Measurements from ENCODE around the gene FAM240B.
A peak's percentile ranks its signal among the peaks of the same experiment; 100 is the strongest.

The FAM240B gene

GRCh38 chr9:38659538-38659937 lies 60.4 kb downstream of the FAM240B start:
- Histone ChIP-seq H3K79me1 (ENCODE audit: low read depth, low read length) (no peaks in the 10 kb centered on the region), H4K8ac (ENCODE audit: low read depth, low read length) (no peak overlapping the region), H3K27me3 (ENCODE audit: control insufficient read depth in 3 of 3, insufficient read depth in 3 of 3, low read depth in 1 of 3, low read length in 3 of 3) (no peaks in the 10 kb centered on the region), H2BK12ac (ENCODE audit: low read length) (no peak overlapping the region), H3K27ac (replicated peaks; ENCODE audit: low read length) (no peak overlapping the region), H3K36me3 (replicated peaks in 1 of 2; ENCODE audit: control insufficient read depth in 2 of 2, insufficient read depth in 2 of 2, low read length in 2 of 2) (no peaks in the 10 kb centered on the region), H3K14ac (ENCODE audit: low read length) (no peak overlapping the region), H3K4me3 (ENCODE audit: low read length in 2 of 2) (no peak overlapping the region), H2BK120ac (ENCODE audit: low read depth, low read length) (no peak overlapping the region), H3K18ac (ENCODE audit: low read length) (no peak overlapping the region), H2BK5ac (ENCODE audit: low read length) (no peak overlapping the region), H3K4me1 (ENCODE audit: control insufficient read depth in 2 of 2, insufficient read depth in 1 of 2, low read depth in 1 of 2, low read length in 2 of 2) (no peaks in the 10 kb centered on the region), H3K9ac (ENCODE audit: low read depth, low read length, poor library complexity) (no peak overlapping the region), H3K4me2 (ENCODE audit: insufficient read depth, low read length, poor library complexity, severe bottlenecking) (no peak overlapping the region), H3K23ac (ENCODE audit: low read depth, low read length, poor library complexity) (no peak overlapping the region), H2AK5ac (ENCODE audit: low read depth, low read length) (no peak overlapping the region), H2AFZ (ENCODE audit: low read length) (no peak overlapping the region), H2BK15ac (ENCODE audit: low read length) (no peak overlapping the region), H4K91ac (ENCODE audit: low read depth, low read length, poor library complexity) (no peak overlapping the region), H3K9me3 (replicated peaks in 1 of 2; ENCODE audit: control insufficient read depth in 2 of 2, insufficient read depth in 1 of 2, low read depth in 1 of 2, low read length in 2 of 2) (peaks cover 0 to 4% of the 10 kb centered on the region in 2 donors), H3K4ac (ENCODE audit: low read length) (no peak overlapping the region)
- no peak for DNase-seq (ENCODE audit: low spot score)
- WGBS, 2 donors (ENCODE audit: extremely low coverage in 2 of 2, insufficient read length in 2 of 2, insufficient replicate concordance in 1 of 2): no CpG with 5 or more reads among the region's 7 CpGs

- H3K4me3 ChIP-seq (ENCODE audit: low read length in 2 of 2): no peak overlapping the region
- no peak for DNase-seq (ENCODE audit: low spot score)
- no peaks in the 10 kb centered on the region for H3K36me3 ChIP-seq (replicated peaks in 1 of 2; ENCODE audit: control insufficient read depth in 2 of 2, insufficient read depth in 2 of 2, low read length in 2 of 2)
- no peaks in the 10 kb centered on the region for H3K27me3 ChIP-seq (ENCODE audit: control insufficient read depth in 3 of 3, insufficient read depth in 3 of 3, low read depth in 1 of 3, low read length in 3 of 3)
- H2AFZ ChIP-seq (ENCODE audit: low read length): no peak overlapping the region
- H2BK12ac ChIP-seq (ENCODE audit: low read length): no peak overlapping the region
- H2AK5ac ChIP-seq (ENCODE audit: low read depth, low read length): no peak overlapping the region
- no peaks in the 10 kb centered on the region for H3K9me3 ChIP-seq (replicated peaks in 1 of 2; ENCODE audit: control insufficient read depth in 2 of 2, insufficient read depth in 1 of 2, low read depth in 1 of 2, low read length in 2 of 2)
- H3K79me1 ChIP-seq (ENCODE audit: low read depth, low read length): no peaks in the 10 kb centered on the region
- no peak overlapping the region for H3K27ac ChIP-seq (replicated peaks; ENCODE audit: low read length)
- no peak overlapping the region for H2BK5ac ChIP-seq (ENCODE audit: low read length)
- no peak overlapping the region for H3K4me2 ChIP-seq (ENCODE audit: insufficient read depth, low read length, poor library complexity, severe bottlenecking)
- no peak overlapping the region for H2BK15ac ChIP-seq (ENCODE audit: low read length)
- no peak overlapping the region for H4K91ac ChIP-seq (ENCODE audit: low read depth, low read length, poor library complexity)
- H3K18ac ChIP-seq (ENCODE audit: low read length): no peak overlapping the region
- WGBS, 2 donors (ENCODE audit: extremely low coverage in 2 of 2, insufficient read length in 2 of 2, insufficient replicate concordance in 1 of 2): no CpG with 5 or more reads among the region's 5 CpGs
- no peak overlapping the region for H3K9ac ChIP-seq (ENCODE audit: low read depth, low read length, poor library complexity)
- H3K4me1 ChIP-seq (ENCODE audit: control insufficient read depth in 2 of 2, insufficient read depth in 1 of 2, low read depth in 1 of 2, low read length in 2 of 2): peaks cover 0 to under 1% of the 10 kb centered on the region in 2 donors
- no peak overlapping the region for H2BK120ac ChIP-seq (ENCODE audit: low read depth, low read length)
- no peak overlapping the region for H3K23ac ChIP-seq (ENCODE audit: low read depth, low read length, poor library complexity)
- H3K14ac ChIP-seq (ENCODE audit: low read length): no peak overlapping the region
- H4K8ac ChIP-seq (ENCODE audit: low read depth, low read length): no peak overlapping the region
- H3K4ac ChIP-seq (ENCODE audit: low read length): no peak overlapping the region
Measured at GRCh38 chr9:38656896-38657295, 63.0 kb downstream of the FAM240B start.

- H2BK5ac ChIP-seq (ENCODE audit: low read length): no peak overlapping the region
- WGBS, 2 donors (ENCODE audit: extremely low coverage in 2 of 2, insufficient read length in 2 of 2, insufficient replicate concordance in 1 of 2): no CpG with 5 or more reads among the region's 7 CpGs
- no peaks in the 10 kb centered on the region for H3K27me3 ChIP-seq (ENCODE audit: control insufficient read depth in 3 of 3, insufficient read depth in 3 of 3, low read depth in 1 of 3, low read length in 3 of 3)
- H2AK5ac ChIP-seq (ENCODE audit: low read depth, low read length): no peak overlapping the region
- no peak overlapping the region for H2BK120ac ChIP-seq (ENCODE audit: low read depth, low read length)
- H3K14ac ChIP-seq (ENCODE audit: low read length): no peak overlapping the region
- H3K27ac ChIP-seq (replicated peaks; ENCODE audit: low read length): no peak overlapping the region
- H3K4me2 ChIP-seq (ENCODE audit: insufficient read depth, low read length, poor library complexity, severe bottlenecking): no peak overlapping the region
- no peak overlapping the region for H3K18ac ChIP-seq (ENCODE audit: low read length)
- no peak overlapping the region for H3K23ac ChIP-seq (ENCODE audit: low read depth, low read length, poor library complexity)
- DNase-seq (ENCODE audit: low spot score): no peak
- H3K4ac ChIP-seq (ENCODE audit: low read length): no peak overlapping the region
- H2BK12ac ChIP-seq (ENCODE audit: low read length): no peak overlapping the region
- H3K4me3 ChIP-seq (ENCODE audit: low read length in 2 of 2): no peak overlapping the region
- no peaks in the 10 kb centered on the region for H3K36me3 ChIP-seq (replicated peaks in 1 of 2; ENCODE audit: control insufficient read depth in 2 of 2, insufficient read depth in 2 of 2, low read length in 2 of 2)
- H4K8ac ChIP-seq (ENCODE audit: low read depth, low read length): no peak overlapping the region
- no peaks in the 10 kb centered on the region for H3K79me1 ChIP-seq (ENCODE audit: low read depth, low read length)
- H3K4me1 ChIP-seq (ENCODE audit: control insufficient read depth in 2 of 2, insufficient read depth in 1 of 2, low read depth in 1 of 2, low read length in 2 of 2): peaks cover 0 to 2% of the 10 kb centered on the region in 2 donors
- no peak overlapping the region for H3K9ac ChIP-seq (ENCODE audit: low read depth, low read length, poor library complexity)
- no peak overlapping the region for H2BK15ac ChIP-seq (ENCODE audit: low read length)
- no peak overlapping the region for H2AFZ ChIP-seq (ENCODE audit: low read length)
- H3K9me3 ChIP-seq (replicated peaks in 1 of 2; ENCODE audit: control insufficient read depth in 2 of 2, insufficient read depth in 1 of 2, low read depth in 1 of 2, low read length in 2 of 2): no peaks in the 10 kb centered on the region
- H4K91ac ChIP-seq (ENCODE audit: low read depth, low read length, poor library complexity): no peak overlapping the region
Measured at GRCh38 chr9:38652486-38652885, 67.4 kb downstream of the FAM240B start.

GRCh38 chr9:38652044-38652443 lies 67.9 kb downstream of the FAM240B start:
- H2AK5ac ChIP-seq (ENCODE audit: low read depth, low read length): no peak overlapping the region
- H2BK5ac ChIP-seq (ENCODE audit: low read length): no peak overlapping the region
- H2BK15ac ChIP-seq (ENCODE audit: low read length): no peak overlapping the region
- no peak overlapping the region for H3K27ac ChIP-seq (replicated peaks; ENCODE audit: low read length)
- H3K4me2 ChIP-seq (ENCODE audit: insufficient read depth, low read length, poor library complexity, severe bottlenecking): no peak overlapping the region
- H3K14ac ChIP-seq (ENCODE audit: low read length): no peak overlapping the region
- H3K18ac ChIP-seq (ENCODE audit: low read length): no peak overlapping the region
- H2BK12ac ChIP-seq (ENCODE audit: low read length): no peak overlapping the region
- no peak overlapping the region for H4K8ac ChIP-seq (ENCODE audit: low read depth, low read length)
- H3K79me1 ChIP-seq (ENCODE audit: low read depth, low read length): no peaks in the 10 kb centered on the region
- H3K4me3 ChIP-seq (ENCODE audit: low read length in 2 of 2): no peak overlapping the region
- H3K27me3 ChIP-seq (ENCODE audit: control insufficient read depth in 3 of 3, insufficient read depth in 3 of 3, low read depth in 1 of 3, low read length in 3 of 3): no peaks in the 10 kb centered on the region
- DNase-seq (ENCODE audit: low spot score): no peak
- no peaks in the 10 kb centered on the region for H3K36me3 ChIP-seq (replicated peaks in 1 of 2; ENCODE audit: control insufficient read depth in 2 of 2, insufficient read depth in 2 of 2, low read length in 2 of 2)
- H2AFZ ChIP-seq (ENCODE audit: low read length): peak overlapping the region; percentile 30
- H3K23ac ChIP-seq (ENCODE audit: low read depth, low read length, poor library complexity): no peak overlapping the region
- WGBS, 2 donors (ENCODE audit: extremely low coverage in 2 of 2, insufficient read length in 2 of 2, insufficient replicate concordance in 1 of 2): no CpG with 5 or more reads among the region's 2 CpGs
- no peak overlapping the region for H2BK120ac ChIP-seq (ENCODE audit: low read depth, low read length)
- H3K4ac ChIP-seq (ENCODE audit: low read length): no peak overlapping the region
- no peak overlapping the region for H3K9ac ChIP-seq (ENCODE audit: low read depth, low read length, poor library complexity)
- H3K9me3 ChIP-seq (replicated peaks in 1 of 2; ENCODE audit: control insufficient read depth in 2 of 2, insufficient read depth in 1 of 2, low read depth in 1 of 2, low read length in 2 of 2): no peaks in the 10 kb centered on the region
- H3K4me1 ChIP-seq (ENCODE audit: control insufficient read depth in 2 of 2, insufficient read depth in 1 of 2, low read depth in 1 of 2, low read length in 2 of 2): peaks cover 0 to 2% of the 10 kb centered on the region in 2 donors
- H4K91ac ChIP-seq (ENCODE audit: low read depth, low read length, poor library complexity): no peak overlapping the region

Data from neuronal stem cell (in vitro differentiated cells).